ENCODE results near the gene TNRC18.
A peak's percentile ranks its signal among the peaks of the same experiment; 100 is the strongest.
"Not testable (repeated sequence)": the region's sequence is repeated elsewhere in the genome, so short reads cannot be mapped to it uniquely, and the experiment has no call there.

TNRC18 gene

DNA sequence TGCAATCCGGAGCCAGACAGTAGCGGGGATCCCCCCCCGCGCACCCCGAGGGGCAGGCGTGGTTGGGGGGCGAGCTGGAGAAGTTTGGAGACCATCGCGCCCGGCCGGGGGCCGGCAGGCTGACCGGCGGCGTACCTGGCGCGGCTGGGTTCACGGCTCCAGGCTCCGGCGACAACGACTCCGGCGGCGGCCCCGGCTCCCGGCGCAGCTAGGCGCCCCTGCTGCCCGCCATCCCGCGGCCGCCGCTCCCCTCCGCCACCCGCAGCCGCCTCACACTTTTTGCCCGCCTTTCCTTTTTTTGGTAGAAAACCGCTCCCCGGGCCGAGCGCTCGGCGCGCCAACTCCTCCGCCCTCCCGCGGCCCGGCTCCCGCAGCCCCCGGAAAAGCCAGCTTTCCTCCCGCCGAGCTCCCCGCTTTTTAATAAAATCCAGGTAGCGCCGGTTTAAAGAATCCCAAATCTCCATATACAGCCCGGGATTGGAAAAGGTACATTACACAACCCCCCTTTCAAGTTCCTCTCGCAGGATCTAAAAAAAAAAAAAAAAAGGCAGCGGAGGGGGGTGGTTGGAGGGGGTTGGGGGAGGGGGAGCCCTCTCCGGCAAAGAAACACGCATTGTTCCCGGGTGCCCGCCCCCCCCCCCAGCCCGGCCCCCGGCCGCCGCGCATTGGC is at the start of gene TNRC18:
TNRC18 (minus strand) TSS at position 529 of the 670 bp plus-strand sequence. CDS start 2,588 bp downstream, outside the sequence.
- TF ChIP-seq, protein P1, sequence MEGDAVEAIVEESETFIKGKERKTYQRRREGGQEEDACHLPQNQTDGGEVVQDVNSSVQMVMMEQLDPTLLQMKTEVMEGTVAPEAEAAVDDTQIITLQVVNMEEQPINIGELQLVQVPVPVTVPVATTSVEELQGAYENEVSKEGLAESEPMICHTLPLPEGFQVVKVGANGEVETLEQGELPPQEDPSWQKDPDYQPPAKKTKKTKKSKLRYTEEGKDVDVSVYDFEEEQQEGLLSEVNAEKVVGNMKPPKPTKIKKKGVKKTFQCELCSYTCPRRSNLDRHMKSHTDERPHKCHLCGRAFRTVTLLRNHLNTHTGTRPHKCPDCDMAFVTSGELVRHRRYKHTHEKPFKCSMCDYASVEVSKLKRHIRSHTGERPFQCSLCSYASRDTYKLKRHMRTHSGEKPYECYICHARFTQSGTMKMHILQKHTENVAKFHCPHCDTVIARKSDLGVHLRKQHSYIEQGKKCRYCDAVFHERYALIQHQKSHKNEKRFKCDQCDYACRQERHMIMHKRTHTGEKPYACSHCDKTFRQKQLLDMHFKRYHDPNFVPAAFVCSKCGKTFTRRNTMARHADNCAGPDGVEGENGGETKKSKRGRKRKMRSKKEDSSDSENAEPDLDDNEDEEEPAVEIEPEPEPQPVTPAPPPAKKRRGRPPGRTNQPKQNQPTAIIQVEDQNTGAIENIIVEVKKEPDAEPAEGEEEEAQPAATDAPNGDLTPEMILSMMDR (IDR thresholded peaks at IDR 0.05; ENCODE audit: low read depth, low read length, missing control alignments), result no peak
- H3K4me3 ChIP-seq (ENCODE audit: low read depth, low read length), result peak within 1 kb of the TSS; percentile 40
- DNase-seq (ENCODE audit: low read depth), result no peak

GRCh38 chr7:5472432-5473315 is 49.0 kb upstream of the TNRC18 start:
- TF ChIP-seq, protein P1 (IDR thresholded peaks at IDR 0.05; ENCODE audit: low read depth, low read length, missing control alignments), result no peak
- no peak for DNase-seq (ENCODE audit: low read depth)
- H3K4me3 ChIP-seq (ENCODE audit: low read depth, low read length), result no peak overlapping the region

DNA sequence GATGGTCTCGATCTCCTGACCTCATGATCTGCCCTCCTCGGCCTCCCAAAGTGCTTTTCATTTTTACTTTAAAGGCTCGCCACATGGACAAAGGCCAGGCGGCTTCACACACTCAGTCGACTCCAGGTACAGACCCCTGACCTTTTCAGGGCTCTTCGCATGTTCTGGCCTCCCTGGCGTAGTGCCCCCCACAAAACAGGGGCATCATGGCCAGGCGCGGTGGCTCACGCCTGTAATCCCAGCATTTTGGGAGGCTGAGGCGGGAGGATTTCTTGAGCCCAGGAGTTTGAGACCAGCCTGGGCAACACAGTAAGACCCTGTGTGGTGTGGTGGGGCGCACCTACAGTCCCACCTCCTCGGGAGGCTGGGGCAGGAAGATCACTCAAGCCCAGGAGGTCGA is 48.0 kb upstream of the TNRC18 start:
- DNase-seq (ENCODE audit: low read depth); H3K4me3 ChIP-seq (ENCODE audit: low read depth, low read length): not testable (repeated sequence)

- no peak for DNase-seq (ENCODE audit: low read depth)
- no peak overlapping the region for H3K4me3 ChIP-seq (ENCODE audit: low read depth, low read length)
- TF ChIP-seq, protein P1 (IDR thresholded peaks at IDR 0.05; ENCODE audit: low read depth, low read length, missing control alignments), result no peak
These were observed 47.2 kb upstream of the TNRC18 start for GRCh38 chr7:5470816-5471215.

- DNase-seq (ENCODE audit: low read depth), result no peak
- TF ChIP-seq, protein P1 (IDR thresholded peaks at IDR 0.05; ENCODE audit: low read depth, low read length, missing control alignments), result no peak
These were observed 46.5 kb upstream of the TNRC18 start for GRCh38 chr7:5470167-5470532.

GRCh38 chr7:5469375-5470166 is 45.9 kb upstream of the TNRC18 start:
- H3K4me3 ChIP-seq (ENCODE audit: low read depth, low read length), result no peak overlapping the region
- no peak for DNase-seq (ENCODE audit: low read depth)
- TF ChIP-seq, protein P1 (IDR thresholded peaks at IDR 0.05; ENCODE audit: low read depth, low read length, missing control alignments), result no peak

More at GRCh38 chr7:5470167-5470532, 46.5 kb upstream of the TNRC18 start:
- H3K4me3 ChIP-seq (ENCODE audit: low read depth, low read length), result no peak overlapping the region

DNA sequence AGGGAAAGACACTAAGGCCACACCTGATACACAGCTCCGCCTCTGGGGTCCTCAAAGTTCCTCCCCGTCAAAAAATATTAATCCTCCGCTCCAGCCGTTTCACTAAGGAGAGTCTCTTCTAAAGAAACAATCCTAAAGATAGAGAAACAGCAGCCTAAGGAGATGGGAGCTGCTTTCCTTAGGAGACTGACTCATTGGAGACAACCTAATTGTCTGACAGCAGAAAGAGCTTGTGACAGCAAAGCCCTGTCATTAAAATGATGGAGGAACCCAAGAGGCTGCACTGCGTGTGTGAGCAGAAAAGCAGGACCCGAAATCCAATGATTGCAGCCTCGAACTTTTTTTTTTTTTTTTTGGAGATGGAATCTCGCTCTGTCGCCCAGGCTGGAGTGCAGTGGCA is 44.0 kb upstream of the TNRC18 start:
- TF ChIP-seq, protein P1 (IDR thresholded peaks at IDR 0.05; ENCODE audit: low read depth, low read length, missing control alignments), result no peak
- DNase-seq (ENCODE audit: low read depth), result no peak
- no peak overlapping the region for H3K4me3 ChIP-seq (ENCODE audit: low read depth, low read length)
